Stimulated activated CD8-positive, alpha-beta memory T cell treated with anti-CD3 and anti-CD28 coated beads, Interleukin-12 subunit alpha, Interleukin-12 subunit beta, amount 100 ng/mL, for 4 hours (primary cell): ENCODE measurements around the gene NECAB2.

Experiments
- DNase-seq: peaks from one replicate; pipeline ENCODE4 v3.0.0-alpha.2; 2020; ENCODE audit warnings: low read depth

Gene NECAB2

GRCh38 chr16:83967838-83968305 lies at the start of gene NECAB2:
Gene NECAB2, plus strand, starts transcription at chr16:83968244. Its CDS starts 405 bp downstream, at chr16:83968649.
- no peak for DNase-seq

GRCh38 chr16:83920894-83921491 lies 47.1 kb upstream of the NECAB2 start:
- DNase-seq, result no peak

GRCh38 chr16:83923581-83924365 lies 44.3 kb upstream of the NECAB2 start:
- DNase-seq, result no peak

GRCh38 chr16:83924686-83925085 lies 43.4 kb upstream of the NECAB2 start:
- no peak for DNase-seq

GRCh38 chr16:83925095-83925905 lies 42.7 kb upstream of the NECAB2 start:
- DNase-seq, result no peak

GRCh38 chr16:83925957-83926725 lies 41.9 kb upstream of the NECAB2 start:
- DNase-seq, result no peak

- DNase-seq, result peak; percentile 29
These were observed 41.2 kb upstream of the NECAB2 start for GRCh38 chr16:83926726-83927397.

GRCh38 chr16:83928341-83929055 lies 39.5 kb upstream of the NECAB2 start:
- DNase-seq, result no peak

- DNase-seq, result no peak
These were observed 38.1 kb upstream of the NECAB2 start for GRCh38 chr16:83929811-83930555.

GRCh38 chr16:83930730-83931500 lies 37.1 kb upstream of the NECAB2 start:
- no peak for DNase-seq

- DNase-seq, result no peak
These were observed 36.5 kb upstream of the NECAB2 start for GRCh38 chr16:83931556-83931955.

- no peak for DNase-seq
These were observed 35.7 kb upstream of the NECAB2 start for GRCh38 chr16:83932304-83932703.

GRCh38 chr16:83932955-83933673 lies 34.9 kb upstream of the NECAB2 start:
- no peak for DNase-seq

GRCh38 chr16:83933885-83934683 lies 34.0 kb upstream of the NECAB2 start:
- DNase-seq, result no peak

- DNase-seq, result no peak
These were observed 33.4 kb upstream of the NECAB2 start for GRCh38 chr16:83934684-83934977.

GRCh38 chr16:83935005-83935857 lies 32.8 kb upstream of the NECAB2 start:
- DNase-seq, result no peak

GRCh38 chr16:83935858-83936255 lies 32.2 kb upstream of the NECAB2 start:
- no peak for DNase-seq
